Measurements from ENCODE around the gene IL6. TPM values are rescaled to one million over a fixed set of nuclear protein-coding genes. Genes with fewer than 3 reads are reported as not detected.
"Not testable (repeated sequence)": the region's sequence is repeated elsewhere in the genome, so short reads cannot be mapped to it uniquely, and the experiment has no call there.

IL6 gene
- polyA plus RNA-seq, 1 donor from 2014 or later, result not detected

DNA sequence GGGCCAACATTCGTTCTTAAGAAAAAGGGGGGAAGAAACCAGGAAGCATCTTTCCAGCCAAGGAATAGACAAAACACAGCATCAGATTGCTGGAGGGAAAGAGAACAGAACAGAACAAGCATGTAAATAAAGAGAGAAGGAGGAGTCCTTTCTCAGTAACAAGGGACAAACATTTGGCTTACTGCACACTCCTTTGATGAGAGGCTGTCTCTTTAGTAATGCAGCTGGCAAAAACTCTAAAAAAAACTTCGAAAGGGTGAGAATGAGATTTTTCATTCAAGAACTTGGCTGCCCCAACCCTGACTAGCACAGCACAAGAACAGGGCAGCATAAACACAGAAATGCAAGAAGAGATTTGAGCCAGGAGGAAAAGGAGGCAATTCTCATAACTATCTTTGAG is 38.9 kb upstream of the IL6 start:
- no peak for TF ChIP-seq RAD21 (conservative IDR thresholded peaks at IDR 0.05)
- no peak for TF ChIP-seq TAF1 (IDR thresholded peaks at IDR 0.05; ENCODE audit: low read depth)
- TF ChIP-seq, protein P1, sequence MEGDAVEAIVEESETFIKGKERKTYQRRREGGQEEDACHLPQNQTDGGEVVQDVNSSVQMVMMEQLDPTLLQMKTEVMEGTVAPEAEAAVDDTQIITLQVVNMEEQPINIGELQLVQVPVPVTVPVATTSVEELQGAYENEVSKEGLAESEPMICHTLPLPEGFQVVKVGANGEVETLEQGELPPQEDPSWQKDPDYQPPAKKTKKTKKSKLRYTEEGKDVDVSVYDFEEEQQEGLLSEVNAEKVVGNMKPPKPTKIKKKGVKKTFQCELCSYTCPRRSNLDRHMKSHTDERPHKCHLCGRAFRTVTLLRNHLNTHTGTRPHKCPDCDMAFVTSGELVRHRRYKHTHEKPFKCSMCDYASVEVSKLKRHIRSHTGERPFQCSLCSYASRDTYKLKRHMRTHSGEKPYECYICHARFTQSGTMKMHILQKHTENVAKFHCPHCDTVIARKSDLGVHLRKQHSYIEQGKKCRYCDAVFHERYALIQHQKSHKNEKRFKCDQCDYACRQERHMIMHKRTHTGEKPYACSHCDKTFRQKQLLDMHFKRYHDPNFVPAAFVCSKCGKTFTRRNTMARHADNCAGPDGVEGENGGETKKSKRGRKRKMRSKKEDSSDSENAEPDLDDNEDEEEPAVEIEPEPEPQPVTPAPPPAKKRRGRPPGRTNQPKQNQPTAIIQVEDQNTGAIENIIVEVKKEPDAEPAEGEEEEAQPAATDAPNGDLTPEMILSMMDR (IDR thresholded peaks at IDR 0.05; ENCODE audit: poor library complexity, severe bottlenecking), result no peak
- no peak for TF ChIP-seq EP300 (conservative IDR thresholded peaks at IDR 0.05; ENCODE audit: poor library complexity, severe bottlenecking)
- TF ChIP-seq, protein P2, sequence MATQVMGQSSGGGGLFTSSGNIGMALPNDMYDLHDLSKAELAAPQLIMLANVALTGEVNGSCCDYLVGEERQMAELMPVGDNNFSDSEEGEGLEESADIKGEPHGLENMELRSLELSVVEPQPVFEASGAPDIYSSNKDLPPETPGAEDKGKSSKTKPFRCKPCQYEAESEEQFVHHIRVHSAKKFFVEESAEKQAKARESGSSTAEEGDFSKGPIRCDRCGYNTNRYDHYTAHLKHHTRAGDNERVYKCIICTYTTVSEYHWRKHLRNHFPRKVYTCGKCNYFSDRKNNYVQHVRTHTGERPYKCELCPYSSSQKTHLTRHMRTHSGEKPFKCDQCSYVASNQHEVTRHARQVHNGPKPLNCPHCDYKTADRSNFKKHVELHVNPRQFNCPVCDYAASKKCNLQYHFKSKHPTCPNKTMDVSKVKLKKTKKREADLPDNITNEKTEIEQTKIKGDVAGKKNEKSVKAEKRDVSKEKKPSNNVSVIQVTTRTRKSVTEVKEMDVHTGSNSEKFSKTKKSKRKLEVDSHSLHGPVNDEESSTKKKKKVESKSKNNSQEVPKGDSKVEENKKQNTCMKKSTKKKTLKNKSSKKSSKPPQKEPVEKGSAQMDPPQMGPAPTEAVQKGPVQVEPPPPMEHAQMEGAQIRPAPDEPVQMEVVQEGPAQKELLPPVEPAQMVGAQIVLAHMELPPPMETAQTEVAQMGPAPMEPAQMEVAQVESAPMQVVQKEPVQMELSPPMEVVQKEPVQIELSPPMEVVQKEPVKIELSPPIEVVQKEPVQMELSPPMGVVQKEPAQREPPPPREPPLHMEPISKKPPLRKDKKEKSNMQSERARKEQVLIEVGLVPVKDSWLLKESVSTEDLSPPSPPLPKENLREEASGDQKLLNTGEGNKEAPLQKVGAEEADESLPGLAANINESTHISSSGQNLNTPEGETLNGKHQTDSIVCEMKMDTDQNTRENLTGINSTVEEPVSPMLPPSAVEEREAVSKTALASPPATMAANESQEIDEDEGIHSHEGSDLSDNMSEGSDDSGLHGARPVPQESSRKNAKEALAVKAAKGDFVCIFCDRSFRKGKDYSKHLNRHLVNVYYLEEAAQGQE (IDR thresholded peaks at IDR 0.05; ENCODE audit: borderline replicate concordance), result no peak
- no peak for TF ChIP-seq POLR2AphosphoS5 (IDR thresholded peaks at IDR 0.05)
- TF ChIP-seq MXI1 (conservative IDR thresholded peaks at IDR 0.05; ENCODE audit: poor library complexity, severe bottlenecking), result no peak
- TF ChIP-seq EZH2 (IDR thresholded peaks at IDR 0.05; ENCODE audit: borderline replicate concordance, insufficient read depth, low read length, poor library complexity, severe bottlenecking), result no peak
- no peak for TF ChIP-seq SMC3 (conservative IDR thresholded peaks at IDR 0.05; ENCODE audit: poor library complexity)
- H3K27me3 ChIP-seq (ENCODE audit: insufficient read depth, low read depth, low read length), result no peaks in the 10 kb centered on the region
- H3K9me2 ChIP-seq (ENCODE audit: insufficient read depth, low read length), result no peaks in the 10 kb centered on the region
- H3K9ac ChIP-seq (ENCODE audit: low read length), result no peak overlapping the region
- no peaks in the 10 kb centered on the region for H4K20me1 ChIP-seq (ENCODE audit: insufficient read depth)
- H3K4me2 ChIP-seq (ENCODE audit: low read length), result no peak overlapping the region
- no peaks in the 10 kb centered on the region for H3K36me3 ChIP-seq (ENCODE audit: insufficient read depth, low read length)
- no peaks in the 10 kb centered on the region for H3K79me2 ChIP-seq (replicated peaks; ENCODE audit: insufficient read depth, low read length)
- no peaks in the 10 kb centered on the region for H3F3A ChIP-seq (ENCODE audit: insufficient read depth, low read length, poor library complexity, severe bottlenecking)
- no peak overlapping the region for H3K4me3 ChIP-seq (ENCODE audit: low read length)
- H3K27ac ChIP-seq (ENCODE audit: low read length), result no peak overlapping the region
- no peak overlapping the region for H2AFZ ChIP-seq (ENCODE audit: low read depth, low read length)
- H3K9me3 ChIP-seq (ENCODE audit: low read length), result no peaks in the 10 kb centered on the region

DNA sequence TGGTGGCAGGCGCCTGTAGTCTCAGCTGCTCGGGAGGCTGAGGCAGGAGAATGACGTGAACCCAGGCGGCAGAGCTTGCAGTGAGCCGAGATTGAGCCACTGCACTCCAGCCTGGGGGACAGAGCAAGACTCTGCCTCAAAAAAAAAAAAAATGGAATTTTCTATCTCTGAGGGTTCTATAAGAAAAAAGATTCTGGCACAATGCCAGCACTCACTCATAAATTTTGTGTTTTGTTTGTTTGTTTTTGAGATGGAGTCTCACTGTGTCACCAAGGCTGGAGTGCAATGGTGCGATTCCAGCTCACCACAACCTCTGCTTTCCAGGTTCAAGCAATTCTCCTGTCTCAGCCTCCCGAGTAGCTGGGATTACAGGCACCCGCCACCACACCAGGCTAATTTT is 38.1 kb upstream of the IL6 start:
- not testable (repeated sequence) for H3K9ac ChIP-seq (ENCODE audit: low read length); H3K27ac ChIP-seq (ENCODE audit: low read length); H3K79me2 ChIP-seq (replicated peaks; ENCODE audit: insufficient read depth, low read length); H3K9me3 ChIP-seq (ENCODE audit: low read length); H3K9me2 ChIP-seq (ENCODE audit: insufficient read depth, low read length); H3K27me3 ChIP-seq (ENCODE audit: insufficient read depth, low read depth, low read length); H3K36me3 ChIP-seq (ENCODE audit: insufficient read depth, low read length); H2AFZ ChIP-seq (ENCODE audit: low read depth, low read length); H4K20me1 ChIP-seq (ENCODE audit: insufficient read depth); H3K4me2 ChIP-seq (ENCODE audit: low read length); H3F3A ChIP-seq (ENCODE audit: insufficient read depth, low read length, poor library complexity, severe bottlenecking); H3K4me3 ChIP-seq (ENCODE audit: low read length)

DNA sequence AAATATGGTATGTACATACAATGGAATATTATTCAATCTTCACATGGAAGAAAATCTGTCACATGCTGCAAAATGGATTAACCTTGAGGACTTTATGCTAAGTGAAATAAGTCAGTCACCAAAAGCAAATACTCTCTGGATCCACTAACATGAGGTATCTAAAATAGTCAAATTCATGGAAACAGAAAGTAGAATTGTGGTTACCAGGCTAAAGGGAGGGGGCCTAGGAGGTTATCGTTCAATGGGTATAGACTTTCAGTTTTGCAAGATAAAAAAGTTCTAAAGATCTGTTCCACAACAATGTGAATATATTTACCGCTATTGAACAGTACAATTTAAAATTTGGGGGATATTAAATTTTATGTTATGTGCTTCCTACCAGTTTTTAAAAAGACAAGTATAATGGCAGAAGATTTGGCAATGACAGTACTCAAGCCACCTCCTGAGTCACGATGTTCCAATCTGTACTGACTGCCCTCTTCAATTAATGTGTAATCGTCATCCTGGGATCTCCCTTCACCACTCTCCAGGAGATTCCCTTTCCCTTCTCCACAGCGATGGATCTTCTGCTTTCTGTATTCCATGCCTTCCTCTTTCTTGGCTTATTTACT is 32.3 kb upstream of the IL6 start:
- H3F3A ChIP-seq (ENCODE audit: insufficient read depth, low read length, poor library complexity, severe bottlenecking), result no peaks in the 10 kb centered on the region
- no peaks in the 10 kb centered on the region for H4K20me1 ChIP-seq (ENCODE audit: insufficient read depth)
- no peaks in the 10 kb centered on the region for H3K9me3 ChIP-seq (ENCODE audit: low read length)
- no peaks in the 10 kb centered on the region for H3K27me3 ChIP-seq (ENCODE audit: insufficient read depth, low read depth, low read length)
- no peak overlapping the region for H3K9ac ChIP-seq (ENCODE audit: low read length)
- no peaks in the 10 kb centered on the region for H3K36me3 ChIP-seq (ENCODE audit: insufficient read depth, low read length)
- TF ChIP-seq MXI1 (conservative IDR thresholded peaks at IDR 0.05; ENCODE audit: poor library complexity, severe bottlenecking) (no peak), SMC3 (conservative IDR thresholded peaks at IDR 0.05; ENCODE audit: poor library complexity) (no peak), POLR2AphosphoS5 (IDR thresholded peaks at IDR 0.05) (no peak), EP300 (conservative IDR thresholded peaks at IDR 0.05; ENCODE audit: poor library complexity, severe bottlenecking) (no peak), TAF1 (IDR thresholded peaks at IDR 0.05; ENCODE audit: low read depth) (no peak), EZH2 (IDR thresholded peaks at IDR 0.05; ENCODE audit: borderline replicate concordance, insufficient read depth, low read length, poor library complexity, severe bottlenecking) (no peak), RAD21 (conservative IDR thresholded peaks at IDR 0.05) (no peak)
- TF ChIP-seq, protein P2 (IDR thresholded peaks at IDR 0.05; ENCODE audit: borderline replicate concordance), result no peak
- TF ChIP-seq, protein P1 (IDR thresholded peaks at IDR 0.05; ENCODE audit: poor library complexity, severe bottlenecking), result no peak
- H3K4me3 ChIP-seq (ENCODE audit: low read length), result no peak overlapping the region
- H3K79me2 ChIP-seq (replicated peaks; ENCODE audit: insufficient read depth, low read length), result no peaks in the 10 kb centered on the region
- H3K9me2 ChIP-seq (ENCODE audit: insufficient read depth, low read length), result no peaks in the 10 kb centered on the region
- H3K4me2 ChIP-seq (ENCODE audit: low read length), result no peak overlapping the region
- no peak overlapping the region for H2AFZ ChIP-seq (ENCODE audit: low read depth, low read length)
- no peak overlapping the region for H3K27ac ChIP-seq (ENCODE audit: low read length)

Measured in neural cell (in vitro differentiated cells).